GM19351 (cell line): ENCODE results near the gene AK4.
"Not testable (repeated sequence)": the region's sequence is repeated elsewhere in the genome, so short reads cannot be mapped to it uniquely, and the experiment has no call there.

ENCODE experiments used
- ATAC-seq: cut with Tn5 transposase; IDR thresholded peaks from one replicate; pipeline ENCODE4 v1.9.1; 2021; ENCODE audit warnings: mild to moderate bottlenecking, moderate library complexity; ENCODE audit not compliant: unreplicated experiment

Gene AK4

DNA sequence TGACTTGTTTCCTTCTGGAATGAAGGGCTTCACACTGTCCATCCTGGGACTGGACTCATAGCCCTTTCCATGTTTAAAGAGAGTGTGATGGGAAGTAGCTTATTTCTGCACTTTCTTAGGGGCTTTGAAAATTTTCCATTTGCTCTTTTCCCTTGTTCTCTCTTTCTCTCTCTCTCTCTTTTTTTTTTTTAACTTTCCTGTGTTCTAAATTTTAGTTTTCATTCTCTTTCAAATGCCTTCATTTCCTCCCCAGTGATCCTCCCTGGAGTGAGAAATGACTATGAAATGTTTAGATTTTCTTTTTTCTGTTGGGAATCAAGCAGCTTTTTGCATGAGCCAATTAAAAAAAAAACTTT is 2.1 kb downstream of the AK4 start:
- no peak for ATAC-seq

DNA sequence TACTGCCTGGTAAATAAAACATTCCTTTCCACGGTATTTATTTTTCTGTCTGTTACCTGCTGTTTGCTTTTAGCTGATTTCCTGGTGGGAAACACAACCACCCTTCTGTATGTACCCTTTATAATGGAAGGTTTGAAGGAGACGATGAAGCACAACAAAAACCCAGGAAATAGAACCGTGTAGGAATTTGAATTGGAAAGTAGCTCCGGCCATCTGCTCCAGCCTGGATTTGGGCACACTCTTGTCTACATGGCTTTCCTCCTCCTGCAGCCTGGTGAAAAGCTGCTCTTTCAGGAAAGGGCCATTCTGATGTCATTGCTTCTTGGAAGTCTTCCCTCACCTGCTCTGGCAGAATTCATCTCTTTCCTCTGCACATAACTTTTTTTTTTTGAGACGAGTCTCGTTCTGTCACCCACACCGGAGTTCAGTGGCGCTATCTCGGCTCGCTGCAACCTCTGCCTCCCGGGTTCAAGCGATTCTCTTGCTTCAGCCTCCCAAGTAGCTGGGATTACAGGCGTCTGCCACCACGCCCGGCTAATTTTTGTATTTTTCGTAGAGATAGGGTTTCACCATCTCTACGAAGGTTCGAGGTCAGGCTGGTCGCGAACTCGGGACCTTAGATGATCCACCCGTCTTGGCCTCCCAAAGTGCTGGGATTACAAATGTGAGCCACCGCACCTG is 2.7 kb downstream of the AK4 start:
- no peak for ATAC-seq

DNA sequence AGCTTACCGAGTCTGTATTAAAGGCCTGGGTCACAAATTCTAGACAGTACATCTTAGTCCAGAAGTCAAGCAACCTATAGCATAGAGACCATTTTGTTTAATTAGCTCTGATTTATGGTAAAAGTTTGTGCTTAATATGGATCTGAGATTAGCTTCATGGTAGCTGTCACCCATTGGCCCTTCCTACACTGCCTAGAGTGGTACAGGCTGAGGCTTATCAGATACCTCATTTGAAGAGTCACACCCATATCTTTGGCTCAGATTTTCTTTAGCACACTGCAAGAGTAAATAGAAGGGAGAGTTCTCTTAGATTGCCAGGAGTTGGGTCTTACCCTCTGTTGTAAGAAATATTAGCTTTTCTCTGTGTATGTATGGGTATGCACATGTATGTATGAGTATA is 3.6 kb downstream of the AK4 start:
- no peak for ATAC-seq

DNA sequence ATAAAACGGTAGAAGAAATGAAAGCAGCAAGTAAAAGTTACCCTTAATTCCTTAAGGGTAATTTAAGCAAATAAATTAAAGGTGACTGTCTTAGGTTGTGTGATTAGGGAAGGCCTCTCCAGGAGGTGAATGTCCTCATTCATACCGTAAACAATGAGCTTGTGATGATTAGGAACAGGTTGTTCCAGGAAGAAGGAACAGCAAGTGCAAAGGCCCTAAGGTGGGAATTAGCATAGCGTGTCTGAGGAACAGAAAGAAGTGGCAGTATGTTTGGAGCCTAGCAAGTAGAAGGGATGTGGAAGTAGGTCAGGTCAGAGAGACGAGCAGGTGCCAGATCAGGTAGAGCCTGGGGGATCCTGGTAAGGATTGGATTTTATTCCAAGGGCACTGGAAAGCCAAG is 5.6 kb downstream of the AK4 start:
- ATAC-seq, result no peak

DNA sequence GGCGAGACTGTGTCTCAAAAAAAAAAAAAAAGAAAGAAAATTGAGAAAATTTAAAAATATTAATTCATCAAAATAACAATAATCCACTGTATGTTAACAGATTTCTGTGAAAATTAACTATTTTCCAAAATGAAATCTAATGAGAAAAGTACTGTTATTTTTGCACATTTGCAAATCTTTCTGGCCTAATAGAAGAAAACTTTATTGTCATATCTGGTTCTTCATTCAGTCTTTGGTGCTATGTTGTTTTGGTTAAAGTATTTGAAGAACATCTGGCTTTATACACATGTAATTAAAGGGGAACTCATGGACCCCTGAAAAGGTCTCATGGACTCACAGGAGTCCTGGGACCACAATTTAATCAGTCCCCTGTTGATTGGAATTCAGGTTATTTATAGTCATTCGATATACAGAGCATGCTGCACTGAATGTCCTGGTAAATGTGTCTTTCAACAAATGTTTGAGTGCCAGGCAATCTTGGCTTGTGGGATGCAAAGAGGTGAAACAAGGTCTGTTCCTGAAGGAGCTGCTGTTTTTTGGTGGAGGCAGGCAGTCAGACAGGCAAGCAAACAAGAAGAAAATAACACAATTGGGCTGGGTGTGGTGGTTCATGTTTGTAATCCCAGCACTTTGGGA is 9.0 kb downstream of the AK4 start:
- ATAC-seq, result no peak

DNA sequence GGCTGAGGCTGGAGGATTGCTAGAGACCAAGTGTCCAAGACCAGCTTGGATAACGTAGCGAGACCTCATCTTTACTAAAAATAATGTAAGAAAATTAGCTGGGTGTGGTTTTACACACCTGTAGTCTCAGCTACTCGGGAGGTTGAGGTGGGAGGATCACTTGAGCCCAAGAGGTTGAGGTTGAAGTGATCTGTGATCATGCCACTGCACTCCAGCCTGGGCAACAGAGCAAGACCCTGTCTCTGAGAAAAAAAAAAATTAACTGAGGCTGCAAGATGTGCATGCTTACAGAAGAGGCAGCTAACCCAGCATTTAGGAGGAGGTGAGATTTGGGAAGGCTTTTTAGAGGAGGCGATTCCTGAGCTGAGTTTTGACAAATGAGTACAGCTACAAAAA is 9.5 kb downstream of the AK4 start:
- no peak for ATAC-seq

DNA sequence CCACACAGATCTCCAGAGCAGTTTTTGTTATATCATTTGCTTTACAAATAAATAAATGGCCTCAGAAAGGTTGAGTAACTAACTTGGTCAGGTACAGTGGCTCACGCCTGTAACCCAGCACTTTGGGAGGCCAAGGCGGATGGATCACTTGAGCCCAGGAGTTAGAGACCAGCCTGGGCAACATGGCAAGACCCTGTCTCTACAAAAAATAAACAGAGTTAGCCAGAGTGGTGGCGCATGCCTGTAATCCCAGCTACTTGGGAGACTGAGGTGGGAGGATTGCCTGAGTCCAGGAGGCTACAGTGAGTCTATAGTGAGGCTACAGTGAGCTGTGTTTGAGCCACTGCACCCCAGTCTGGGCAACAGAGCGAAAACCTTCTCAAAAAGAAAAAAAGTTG is 11.3 kb downstream of the AK4 start:
- ATAC-seq, result not testable (repeated sequence)

DNA sequence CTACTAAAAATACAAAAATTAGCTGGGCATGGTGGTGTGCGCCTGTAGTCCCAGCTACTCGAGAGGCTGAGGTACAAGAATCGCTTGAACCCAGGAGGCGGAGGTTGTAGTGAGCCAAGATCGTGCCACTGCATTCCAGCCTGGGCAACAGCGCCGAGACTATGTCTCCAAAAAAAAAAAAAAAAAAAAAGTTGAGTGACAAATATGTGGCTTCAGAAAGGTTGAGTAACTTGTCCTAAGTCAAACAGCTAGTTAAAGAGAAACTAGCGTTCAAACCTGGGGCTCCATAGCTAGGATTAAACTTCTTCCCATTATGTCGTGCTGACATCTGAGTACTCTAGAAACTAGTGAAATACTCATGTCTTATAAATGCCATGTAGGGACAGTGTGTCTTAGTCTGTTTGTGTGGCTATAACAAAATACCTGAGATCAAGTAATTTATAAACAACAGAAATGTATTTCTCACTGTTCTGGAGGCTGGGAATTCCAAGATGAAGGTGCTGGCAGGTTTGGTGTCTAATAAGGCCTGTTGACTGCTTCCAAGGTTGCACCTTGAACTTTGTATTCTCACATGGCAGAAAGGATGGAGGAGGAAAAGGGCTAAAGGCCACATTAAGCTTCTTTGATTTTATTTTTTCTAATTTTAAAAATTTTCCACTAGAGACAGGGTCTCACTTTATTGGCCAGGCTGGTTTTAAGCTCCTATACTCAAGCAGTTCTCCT is 12.0 kb downstream of the AK4 start:
- no peak for ATAC-seq

DNA sequence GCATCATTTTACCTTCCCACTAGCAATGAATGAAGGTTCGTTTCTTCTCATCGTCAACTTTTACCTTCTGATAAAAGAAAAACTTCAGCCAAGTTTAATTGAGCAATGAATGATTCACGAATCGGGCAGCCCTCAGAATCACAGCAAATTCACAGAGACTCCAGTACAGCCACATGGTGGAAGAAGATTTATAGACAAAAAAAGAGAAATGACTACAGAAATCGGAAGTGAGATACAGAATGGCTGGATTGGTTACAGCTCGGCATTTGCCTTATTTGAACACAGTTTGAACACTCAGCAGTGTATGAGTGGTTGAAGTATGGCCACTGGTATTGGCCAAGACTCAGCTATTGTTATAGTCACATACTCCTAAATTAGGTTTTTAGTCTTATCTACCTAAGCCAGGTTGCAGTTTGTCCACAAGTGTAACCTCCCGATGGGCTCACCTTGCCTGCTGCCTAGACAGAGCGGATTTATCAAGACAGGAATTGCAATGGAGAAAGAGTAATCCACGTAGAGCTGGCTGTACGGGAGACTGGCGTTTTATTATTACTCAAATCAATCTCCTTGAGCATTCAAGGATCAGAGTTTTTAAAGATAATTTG is 15.3 kb downstream of the AK4 start:
- ATAC-seq, result no peak

DNA sequence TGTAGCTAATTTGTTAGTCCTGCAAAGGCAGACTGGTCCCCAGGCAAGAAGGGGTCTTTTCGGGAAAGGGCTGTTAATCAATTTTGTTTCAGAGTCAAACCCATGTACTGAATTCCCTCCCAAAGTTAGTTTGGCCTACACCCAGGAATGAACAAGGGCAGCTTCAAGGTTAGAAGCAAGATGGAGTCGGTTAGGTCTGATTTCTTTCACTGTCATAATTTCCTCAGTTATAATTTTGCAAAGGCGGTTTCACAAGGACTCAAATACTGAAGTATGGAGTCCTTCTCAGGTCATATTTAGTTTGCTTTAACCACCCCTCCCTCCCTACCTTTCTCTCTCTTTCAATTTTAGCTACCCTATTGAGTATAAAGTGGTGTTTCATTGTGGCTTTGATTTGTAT is 16.1 kb downstream of the AK4 start:
- ATAC-seq, result not testable (repeated sequence)

DNA sequence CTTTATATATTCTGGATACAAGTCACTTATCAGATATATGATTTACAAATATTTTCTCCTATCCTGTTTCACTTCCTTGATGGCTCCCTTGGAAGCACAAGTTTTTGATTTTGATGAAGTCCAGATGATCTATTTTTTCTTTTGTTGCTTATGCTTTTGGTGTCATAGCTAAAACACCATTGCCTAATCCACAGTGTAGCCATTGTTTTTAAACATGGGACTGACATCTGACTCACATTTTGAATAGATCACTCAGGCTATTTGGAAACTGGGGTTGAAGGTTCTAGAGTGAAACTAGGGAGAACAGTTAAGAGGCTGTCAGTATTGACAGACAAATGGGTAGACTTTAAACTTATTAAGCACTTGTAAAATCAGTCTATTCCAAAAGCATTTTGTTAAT is 16.6 kb downstream of the AK4 start:
- ATAC-seq, result no peak

DNA sequence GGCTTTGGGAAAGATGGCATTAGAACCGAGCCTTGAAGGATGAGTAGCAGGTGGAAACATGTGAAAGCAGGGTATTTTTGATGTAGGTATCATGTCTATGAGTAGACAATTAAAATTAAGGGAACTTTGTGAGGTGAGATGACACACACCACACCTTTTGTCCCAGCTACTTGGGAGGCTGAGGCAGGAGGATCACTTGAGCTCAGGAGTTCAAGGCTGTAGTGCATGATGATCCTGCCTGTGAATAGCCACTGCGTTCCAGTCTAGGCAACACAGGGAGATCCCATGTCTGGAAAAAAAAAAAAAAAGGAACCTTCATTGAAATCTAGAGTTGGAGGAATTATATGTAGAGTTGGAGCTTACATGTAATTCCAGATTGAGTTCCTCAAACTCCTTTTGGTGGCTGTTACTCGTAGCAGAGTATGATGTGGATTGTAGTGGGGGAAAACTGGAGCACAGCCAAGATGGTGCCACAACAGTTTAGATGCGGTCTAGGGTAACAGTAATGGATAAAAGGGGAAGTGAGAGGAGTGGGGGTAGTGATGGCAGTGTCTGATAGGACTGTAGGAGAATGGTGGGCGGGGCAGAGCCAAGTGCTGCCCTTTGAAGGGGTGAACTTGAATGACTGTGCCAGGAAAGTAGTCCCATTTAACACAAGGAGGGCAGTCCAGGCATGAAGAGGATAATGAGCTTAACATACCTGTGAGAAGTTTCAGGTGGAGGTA is 17.4 kb downstream of the AK4 start:
- ATAC-seq, result peak; percentile 87

DNA sequence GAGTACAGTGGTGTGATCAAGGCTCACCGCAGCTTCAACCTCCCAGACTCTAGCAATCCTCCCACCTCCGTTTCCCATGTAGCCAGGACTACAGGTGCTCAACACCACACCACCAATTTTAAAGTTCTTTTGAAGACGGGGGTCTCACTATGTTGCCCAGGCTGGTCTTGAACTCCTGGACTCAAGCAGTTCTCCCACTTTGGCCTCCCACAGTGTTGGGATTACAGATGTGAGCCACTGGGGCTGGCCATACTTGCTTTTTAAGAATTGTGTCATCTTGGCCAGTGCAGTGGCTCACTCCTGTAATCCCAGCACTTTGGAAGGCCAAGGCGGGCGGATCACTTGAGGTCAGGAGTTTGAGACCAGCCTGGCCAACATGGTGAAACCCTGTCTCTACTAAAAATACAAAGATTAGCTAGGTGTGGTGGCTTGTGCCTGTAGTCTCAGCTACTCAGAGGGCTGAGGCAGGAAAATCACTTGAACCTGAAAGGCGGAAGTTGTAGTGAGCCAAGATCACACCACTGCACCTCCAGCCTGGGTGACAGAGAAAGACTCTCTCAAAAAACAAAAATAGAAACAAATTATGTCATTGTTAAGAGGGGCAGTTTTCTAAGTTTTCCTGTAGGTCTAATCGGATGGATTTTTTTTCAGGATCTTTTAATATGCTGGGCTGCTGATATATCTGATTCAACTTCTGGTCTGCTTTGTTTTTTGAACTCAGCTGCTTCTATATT is 18.7 kb downstream of the AK4 start:
- ATAC-seq, result no peak

DNA sequence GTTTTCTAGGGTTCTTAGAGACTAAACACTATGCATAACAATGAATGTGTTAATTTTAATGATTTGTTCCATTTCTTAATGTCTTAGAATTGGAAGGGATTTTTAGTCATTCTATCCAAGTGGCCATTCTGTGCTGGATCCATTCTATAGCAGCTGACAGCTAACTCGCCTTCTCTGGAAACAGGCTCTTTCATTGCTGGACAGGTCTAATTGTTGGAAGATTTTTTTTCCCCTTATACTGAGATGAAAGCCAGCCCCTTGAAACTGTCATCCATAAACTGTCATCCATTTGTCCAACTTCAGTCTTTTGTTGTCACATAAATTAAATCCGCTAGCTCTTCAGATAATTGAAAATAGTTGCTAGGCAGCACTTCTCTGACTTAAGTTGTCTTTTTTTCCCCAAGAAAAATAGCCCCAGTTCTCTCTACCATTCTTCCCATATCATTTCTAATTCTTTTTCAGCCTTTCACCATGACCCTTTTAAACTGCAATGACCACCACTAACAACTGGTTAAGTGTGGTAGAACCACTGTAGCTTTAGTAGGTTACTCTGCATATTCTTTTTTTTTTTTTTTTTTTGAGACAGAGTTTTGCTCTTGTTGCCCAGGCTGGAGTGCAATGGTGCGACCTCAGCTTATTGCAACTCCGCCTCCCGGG is 19.7 kb downstream of the AK4 start:
- no peak for ATAC-seq

DNA sequence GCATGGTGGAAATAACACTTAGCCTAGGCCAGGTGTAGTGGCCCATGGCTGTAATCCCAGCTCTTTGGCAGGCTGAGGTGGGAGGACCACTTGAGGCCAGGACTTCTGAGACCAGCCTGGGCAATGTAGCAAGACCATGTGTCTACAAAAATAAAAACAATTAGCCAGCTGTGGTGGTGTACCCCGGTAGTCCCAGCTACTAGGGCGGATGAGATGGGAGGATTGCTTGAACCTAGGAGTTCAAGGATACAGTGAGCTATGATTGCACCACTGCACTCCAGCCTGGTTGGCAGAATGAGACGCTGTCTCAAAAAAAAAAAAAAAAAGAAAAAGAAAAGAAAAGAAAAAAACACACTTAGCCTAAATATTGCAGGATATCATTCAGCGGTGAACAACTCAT is 20.9 kb downstream of the AK4 start:
- no peak for ATAC-seq

DNA sequence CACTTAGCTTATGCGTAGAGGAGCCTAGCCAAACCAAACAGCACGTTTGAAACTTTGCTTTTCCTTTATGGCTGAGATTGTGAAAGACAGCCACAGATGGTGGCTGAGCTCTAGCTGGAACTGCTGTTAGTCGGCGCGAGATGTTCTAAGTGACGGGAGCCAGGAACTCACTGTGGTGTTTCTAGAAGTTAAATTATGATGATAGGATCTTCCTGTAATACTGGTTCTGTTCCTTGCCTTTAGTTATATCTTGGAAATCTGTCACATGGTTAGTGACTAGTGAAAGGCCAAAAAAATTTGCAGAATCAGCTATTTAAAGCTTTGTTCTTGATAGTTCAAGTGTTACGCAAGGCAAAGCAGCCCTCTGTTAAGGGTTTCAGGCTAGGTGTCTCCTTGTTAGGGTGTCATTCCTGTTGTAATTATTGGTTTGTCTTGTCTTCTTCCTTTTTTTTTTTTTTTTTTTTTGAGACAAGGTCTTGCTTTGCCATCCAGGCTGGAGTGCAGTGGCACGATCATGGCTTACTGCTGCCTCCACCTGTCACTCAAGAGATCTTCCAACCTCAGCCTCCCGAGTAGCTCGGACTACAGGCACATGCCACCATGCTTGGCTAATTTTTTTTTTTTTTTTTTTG is 22.6 kb downstream of the AK4 start:
- ATAC-seq, result no peak

DNA sequence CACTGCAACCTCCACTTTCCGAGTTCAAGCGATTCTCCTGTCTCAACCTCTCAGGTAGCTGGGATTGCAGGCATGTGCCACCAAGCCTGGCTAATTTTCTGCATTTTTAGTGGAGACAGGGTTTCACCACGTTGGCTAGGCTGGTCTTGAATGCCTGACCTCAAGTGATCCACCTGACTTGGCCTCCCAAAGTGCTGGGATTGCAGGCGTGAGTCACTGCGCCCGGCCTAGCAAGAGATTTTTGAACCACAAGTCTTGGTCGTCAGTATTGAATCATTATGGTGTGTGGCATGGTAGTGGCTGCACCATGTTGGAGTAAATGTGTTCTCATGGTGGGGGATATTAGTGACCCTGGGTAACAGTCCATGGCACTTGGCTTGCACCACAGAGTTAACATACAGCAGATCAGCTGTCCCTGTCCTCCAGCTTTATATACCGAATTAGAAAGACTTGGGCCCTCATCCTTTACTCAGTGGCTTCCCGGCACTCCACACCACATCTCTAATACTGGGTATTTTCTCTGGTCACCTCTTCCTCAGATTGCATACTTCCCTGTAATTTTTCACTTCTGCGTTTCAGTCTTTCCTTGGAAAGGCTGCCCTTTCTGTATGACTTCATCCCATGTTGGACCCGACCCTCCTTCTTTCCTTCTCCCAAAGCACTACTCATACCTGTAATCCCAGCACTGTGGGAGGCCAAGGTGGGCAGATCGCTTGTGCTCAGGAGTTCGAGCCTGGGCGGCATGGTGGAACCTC is 25.1 kb downstream of the AK4 start:
- ATAC-seq, result no peak

DNA sequence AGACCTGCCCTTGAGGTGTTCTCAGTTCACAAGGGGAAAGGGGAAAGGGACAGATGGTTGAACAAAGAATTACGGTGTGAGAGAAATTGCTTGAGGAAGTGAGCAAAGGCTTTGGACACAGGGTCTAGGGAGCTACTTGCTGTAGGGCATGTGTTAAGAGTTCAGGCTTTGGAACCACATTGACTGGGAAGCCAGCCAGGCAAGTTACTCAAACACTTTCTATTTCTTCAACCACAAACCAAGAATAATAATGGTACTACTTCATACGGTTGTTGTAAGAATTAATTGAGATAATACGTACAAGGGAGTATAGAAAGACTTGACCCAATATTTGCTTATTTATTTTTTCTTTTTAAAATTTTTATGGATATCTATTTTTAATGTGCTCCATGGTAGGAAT is 26.6 kb downstream of the AK4 start:
- ATAC-seq, result peak; percentile 88
